Measurements from ENCODE around the gene TMEM14B.

DNA sequence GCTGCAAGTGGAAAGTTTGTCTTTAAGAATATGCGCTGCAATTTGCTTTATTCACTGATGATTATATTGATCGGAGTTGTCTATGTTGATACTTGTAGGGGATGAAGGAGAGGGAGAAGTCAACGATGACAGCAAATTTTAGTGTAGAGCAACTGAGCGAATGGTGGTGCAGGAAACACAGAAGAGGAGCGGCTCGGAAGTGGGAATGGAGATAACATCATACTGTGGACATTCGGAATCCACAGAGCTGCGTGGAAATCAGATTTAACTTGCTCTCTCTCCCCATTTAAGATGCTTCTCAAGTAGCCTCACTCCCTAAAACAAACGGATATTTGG lies 722 bp upstream of the TMEM14B start:
- TF ChIP-seq POLR2A (IDR thresholded peaks at IDR 0.05; ENCODE audit: low read length) (no peak), GATA1 (IDR thresholded peaks at IDR 0.05; ENCODE audit: low read depth, low read length) (no peak)
